SK-N-SH (cell line): ENCODE results near the gene PAPOLB. TPM values are rescaled to one million over a fixed set of nuclear protein-coding genes. Genes with fewer than 3 reads are reported as not detected.

Source experiments
- CTCF ChIA-PET: fragments of 300-600, 350-600 bp; formaldehyde crosslinking; extraction: SDS; loops from one replicate; lab custom pipeline; 2021; lab: Yijun Ruan, JAX
- POLR2A ChIA-PET: fragments of 350-600 bp; sonication (Branson Sonifier 250); formaldehyde crosslinking; extraction: SDS; loops from one replicate; lab custom pipeline; 2020; ENCODE audit warnings: antibody characterized with exemption, inconsistent platforms; lab: Yijun Ruan, JAX
- DNase-seq: peaks from one replicate; pipeline ENCODE4 v3.0.0; 2012
- H2AFZ ChIP-seq: fragments of 200-600 bp; sonication (generic); 2 replicates; pipeline ENCODE4 v1.8.1; 2016; ENCODE audit warnings: antibody characterized with exemption, mild to moderate bottlenecking, low read depth
- H3F3A ChIP-seq: fragments of 200-600 bp; sonication (generic); replicated peaks from 2 replicates; pipeline ENCODE3; 2016; ENCODE audit warnings: antibody characterized with exemption, mild to moderate bottlenecking; ENCODE audit not compliant: insufficient read depth
- H3K27ac ChIP-seq, 2 experiments: fragments of 200-500 bp in 1 of 2; fragments of 200-600 bp in 1 of 2; sonication (Bioruptor generic) in 1 of 2; sonication (generic), shearing (Covaris generic) in 1 of 2; 2 replicates each; pipeline versions ENCODE4 v1.5.1 to v1.6.1; 2014 to 2016; ENCODE audit warnings: low read depth in 2 of 2, inconsistent platforms in 1 of 2, low read length in 1 of 2, mild to moderate bottlenecking in 1 of 2, mixed read lengths in 1 of 2
- H3K27me3 ChIP-seq: fragments of 200-600 bp; sonication (generic), shearing (Covaris generic); 2 replicates; pipeline ENCODE4 v1.6.1; 2016; ENCODE audit warnings: mixed run types; ENCODE audit not compliant: insufficient read depth
- H3K36me3 ChIP-seq, 2 experiments: fragments of 200-500 bp in 1 of 2; fragments of 200-600 bp in 1 of 2; sonication (Bioruptor generic) in 1 of 2; sonication (generic) in 1 of 2; replicated peaks in 1 of 2; 2 replicates each; pipeline versions ENCODE3 to v1.5.1; 2014 to 2016; ENCODE audit warnings: low read length in 1 of 2, mild to moderate bottlenecking in 1 of 2; ENCODE audit not compliant: insufficient read depth in 2 of 2, control insufficient read depth in 1 of 2
- H3K4me1 ChIP-seq, 2 experiments: fragments of 200-500 bp in 1 of 2; fragments of 200-600 bp in 1 of 2; sonication (Bioruptor generic) in 1 of 2; sonication (generic), shearing (Covaris generic) in 1 of 2; 2 replicates each; pipeline versions ENCODE4 v1.5.1 to v1.6.1; 2014 to 2016; ENCODE audit warnings: low read depth in 1 of 2, low read length in 1 of 2, mixed run types in 1 of 2; ENCODE audit not compliant: insufficient read depth in 2 of 2, control insufficient read depth in 1 of 2
- H3K4me2 ChIP-seq: fragments of 200-600 bp; sonication (generic), shearing (Covaris generic); 2 replicates; pipeline ENCODE4 v1.6.1; 2017; ENCODE audit warnings: mixed run types
- H3K4me3 ChIP-seq, 2 experiments: fragments of 200-500 bp in 1 of 2; fragments of 200-600 bp in 1 of 2; sonication (Bioruptor generic) in 1 of 2; sonication (generic), shearing (Covaris generic) in 1 of 2; 2 replicates each; pipeline versions ENCODE4 v1.5.1 to v1.8.1; 2014 to 2016; ENCODE audit warnings: low read depth in 2 of 2, inconsistent platforms in 1 of 2, low read length in 1 of 2, mild to moderate bottlenecking in 1 of 2, mixed read lengths in 1 of 2, moderate library complexity in 1 of 2
- H3K79me2 ChIP-seq: fragments of 200-600 bp; sonication (generic); 2 replicates; pipeline ENCODE4 v1.8.1; 2017; ENCODE audit warnings: mild to moderate bottlenecking; ENCODE audit not compliant: insufficient read depth
- H3K9ac ChIP-seq: fragments of 200-600 bp; sonication (generic); 2 replicates; pipeline ENCODE4 v1.6.1; 2017; ENCODE audit warnings: mixed run types
- H3K9me2 ChIP-seq: fragments of 200-600 bp; sonication (generic); 2 replicates; pipeline ENCODE4 v1.6.1; 2017; ENCODE audit warnings: mixed run types
- H3K9me3 ChIP-seq: fragments of 200-600 bp; sonication (generic); 2 replicates; pipeline ENCODE4 v1.6.1; 2017; ENCODE audit warnings: mixed run types, mild to moderate bottlenecking, moderate library complexity
- H4K20me1 ChIP-seq: fragments of 200-600 bp; sonication (generic); 2 replicates; pipeline ENCODE4 v1.6.1; 2017; ENCODE audit warnings: mild to moderate bottlenecking, mixed run types; ENCODE audit not compliant: insufficient read depth
- CHD2 ChIP-seq: fragments of 150-350 bp; IDR thresholded peaks from 2 replicates; pipeline ENCODE4 v1.6.1; 2018; ENCODE audit warnings: low read length; ENCODE audit not compliant: partially characterized antibody
- FOXJ3 ChIP-seq: sonication (generic); formaldehyde crosslinking; IDR thresholded peaks from 2 replicates; pipeline ENCODE4 v1.5.1; 2020; ENCODE audit warnings: mild to moderate bottlenecking, missing genetic modification reagents
- GATA2 ChIP-seq: sonication (generic); formaldehyde crosslinking; IDR thresholded peaks from 2 replicates; pipeline ENCODE4 v1.5.0; 2020; ENCODE audit warnings: mild to moderate bottlenecking, missing genetic modification reagents
- MXI1 ChIP-seq: IDR thresholded peaks from 2 replicates; pipeline ENCODE4 v1.6.1; 2012; ENCODE audit warnings: mild to moderate bottlenecking, low read depth, low read length, improper control_type of control experiment
- PBX3 ChIP-seq: IDR thresholded peaks from 2 replicates; pipeline ENCODE4; 2012
- RCOR1 ChIP-seq: fragments of 150-350 bp; IDR thresholded peaks from 2 replicates; pipeline ENCODE4 v1.6.1; 2017; ENCODE audit warnings: antibody characterized with exemption, low read length
- SIN3A ChIP-seq: IDR thresholded peaks from 2 replicates; pipeline ENCODE4 v1.6.1; 2012; ENCODE audit warnings: low read depth, mild to moderate bottlenecking, low read length, moderate library complexity, borderline replicate concordance
- TCF12 ChIP-seq: IDR thresholded peaks from 2 replicates; pipeline ENCODE4 v1.4.0; 2012
- TEAD4 ChIP-seq: IDR thresholded peaks from 2 replicates; pipeline ENCODE4 v1.4.0; 2012; ENCODE audit warnings: mild to moderate bottlenecking, borderline replicate concordance; ENCODE audit not compliant: insufficient read depth
- USF2 ChIP-seq: fragments of 150-350 bp; IDR thresholded peaks from 2 replicates; pipeline ENCODE4 v1.6.1; 2017; ENCODE audit warnings: antibody characterized with exemption, low read length, low read depth, borderline replicate concordance
- ZBTB33 ChIP-seq: IDR thresholded peaks from 2 replicates; pipeline ENCODE4 v1.4.0; 2012; ENCODE audit warnings: low read depth, borderline replicate concordance
- WGBS: methylation state at CpG from one replicate; pipeline ENCODE4 v1.1.6; 2017; ENCODE audit warnings: low lambda C conversion rate; 5-methylcytosine and 5-hydroxymethylcytosine counted together
- polyA plus RNA-seq, 3 experiments: library from polyadenylated mRNA; depleted of rRNA; stranded (reverse); fragments of >200 nt; gene quantifications; 2 replicates each; pipeline ENCODE4 v1.2.3, GENCODE V29; 2012

The PAPOLB gene
- polyA plus RNA-seq, 1 of the 3 experiments (the other 2 are of a cell fraction): not detected

- Histone ChIP-seq H3K27me3 (no peaks in the 10 kb centered on the region), H3K4me1 (no peaks in the 10 kb centered on the region; a peak in 1 of 4 replicates), H3K36me3 (no peaks in the 10 kb centered on the region), H3K4me2 (no peak overlapping the region), H3K4me3 (no peak overlapping the region), H3F3A (no peaks in the 10 kb centered on the region), H2AFZ (no peak overlapping the region), H3K79me2 (no peaks in the 10 kb centered on the region), H3K9ac (no peak overlapping the region), H3K9me2 (no peaks in the 10 kb centered on the region), H3K27ac (no peak overlapping the region), H4K20me1 (no peaks in the 10 kb centered on the region), H3K9me3 (no peaks in the 10 kb centered on the region)
- ChIA-PET POLR2A (no interaction called here), CTCF (interaction anchor here (0.7 to 2.1 kb wide), 3 partner anchors 59 to 274 kb away, joined by 3 to 14 read pairs (median 3); partner anchors contain the start of gene RADIL)
- TF ChIP-seq USF2: no peak
- TF ChIP-seq RCOR1: no peak
- no peak for TF ChIP-seq GATA2 (CRISPR knock-in tag)
- WGBS: 96% methylated on average over 15 of the region's 15 CpGs
- DNase-seq: peak; percentile 16
These were observed 36.7 kb downstream of the PAPOLB start for GRCh38 chr7:4825081-4825480.

GRCh38 chr7:4824120-4824775 is 37.6 kb downstream of the PAPOLB start:
- Histone ChIP-seq H3K27me3 (no peaks in the 10 kb centered on the region), H3K4me2 (no peak overlapping the region), H3K9ac (no peak overlapping the region), H3K79me2 (no peaks in the 10 kb centered on the region), H3K4me1 (no peaks in the 10 kb centered on the region; a peak in 1 of 4 replicates), H3K9me3 (no peaks in the 10 kb centered on the region), H3K4me3 (no peak overlapping the region), H2AFZ (no peak overlapping the region), H3K27ac (no peak overlapping the region), H3K36me3 (no peaks in the 10 kb centered on the region), H4K20me1 (no peaks in the 10 kb centered on the region), H3K9me2 (no peaks in the 10 kb centered on the region), H3F3A (no peaks in the 10 kb centered on the region)
- CTCF ChIA-PET: interaction anchor here (0.7 to 2.4 kb wide), 6 partner anchors 22 to 275 kb away, joined by 3 to 14 read pairs (median 8); partner anchors contain the start of gene RADIL
- 85% methylated on average over 14 of the region's 20 CpGs for WGBS
- DNase-seq: peak; percentile 30
- TF ChIP-seq TCF12: no peak
- no peak for TF ChIP-seq FOXJ3 (CRISPR knock-in tag)
- POLR2A ChIA-PET: no interaction called here

- H2AFZ ChIP-seq: no peak overlapping the region
- H3K36me3 ChIP-seq: no peaks in the 10 kb centered on the region
- no peaks in the 10 kb centered on the region; a peak in 1 of 4 replicates for H3K4me1 ChIP-seq
- no peak overlapping the region for H3K9ac ChIP-seq
- no peak overlapping the region for H3K4me3 ChIP-seq
- POLR2A ChIA-PET: interaction anchor here (1.1 kb wide), 1 partner anchor 10 kb away, joined by 3 read pairs; no protein-coding TSS in a partner anchor
- no peaks in the 10 kb centered on the region for H3K9me3 ChIP-seq
- CTCF ChIA-PET: interaction anchor here (1.1 to 2.4 kb wide), 5 partner anchors 22 to 263 kb away, joined by 3 to 13 read pairs (median 5); partner anchors contain the start of gene RADIL
- no peaks in the 10 kb centered on the region for H3K79me2 ChIP-seq
- H3K9me2 ChIP-seq: no peaks in the 10 kb centered on the region
- peak; percentile 22 for DNase-seq
- no peaks in the 10 kb centered on the region for H4K20me1 ChIP-seq
- H3F3A ChIP-seq: no peaks in the 10 kb centered on the region
- H3K27me3 ChIP-seq: no peaks in the 10 kb centered on the region
- no peak overlapping the region for H3K4me2 ChIP-seq
- H3K27ac ChIP-seq: no peak overlapping the region
- 77% methylated on average over 13 of the region's 14 CpGs for WGBS
- TF ChIP-seq PBX3 (no peak), MXI1 (no peak), TCF12 (no peak), RCOR1 (no peak), TEAD4 (no peak), CHD2 (no peak), ZBTB33 (no peak), SIN3A (no peak)
These were observed 38.2 kb downstream of the PAPOLB start for GRCh38 chr7:4823441-4824119.
